Body of pancreas (tissue), 4 donors: ENCODE results near the gene C15orf40.

ENCODE experiments used
- CTCF ChIP-seq, 7 experiments: fragments of 450-650 bp in 4 of 7; fragments of 200-600 bp in 3 of 7; sonication (generic) in 3 of 7; IDR thresholded peaks; one replicate each; pipeline ENCODE4 v1.5.1; 2016 to 2019; ENCODE audit warnings: antibody characterized with exemption in 7 of 7
- POLR2A ChIP-seq, 3 donors: fragments of 450-650 bp; IDR thresholded peaks; one replicate each; pipeline ENCODE4 v1.6.1; 2016; ENCODE audit warnings: antibody characterized with exemption in 3 of 3, mild to moderate bottlenecking in 2 of 3

- TF ChIP-seq CTCF (IDR thresholded peaks at IDR 0.05) (no peak), POLR2A (IDR thresholded peaks at IDR 0.05) (no peak)
These were observed 612 bp upstream of the C15orf40 start for GRCh38 chr15:83012076-83012426.
